GM13976 (cell line): Measurements from ENCODE around the gene KRT13.

Source experiments
- DNase-seq: peaks from one replicate; pipeline ENCODE4 v3.0.0; 2012; ENCODE audit warnings: low spot score
- CTCF ChIP-seq: IDR thresholded peaks from 2 replicates; pipeline ENCODE4 v1.5.1; 2012; ENCODE audit warnings: borderline replicate concordance, mild to moderate bottlenecking; ENCODE audit not compliant: insufficient read depth; ENCODE audit errors: extremely low read depth, missing control alignments, control extremely low read depth
- in situ Hi-C: fragments of 300-500 bp; cut with MboI; formaldehyde crosslinking; loops from one replicate; pipeline ENCODE4 v1.12.0; 2022; ENCODE audit warnings: low sequenced_read_pairs, mixed read lengths, inconsistent platforms; ENCODE audit not compliant: unreplicated experiment

KRT13 gene

GRCh38 chr17:41548844-41549595, 43.6 kb upstream of the KRT13 start:
- in situ Hi-C loops = loop anchor here (10.0 kb wide), 2 partner anchors 116 to 644 kb away; no protein-coding TSS in a partner anchor

GRCh38 chr17:41547921-41548843, 42.8 kb upstream of the KRT13 start:
- in situ Hi-C loops = loop anchor here (10.0 kb wide), 2 partner anchors 117 to 643 kb away; no protein-coding TSS in a partner anchor
- TF ChIP-seq CTCF = no peak
- no peak for DNase-seq

More at GRCh38 chr17:41548844-41549595, 43.6 kb upstream of the KRT13 start:
- peak; percentile 80 for TF ChIP-seq CTCF
- DNase-seq = peak; percentile 86

GRCh38 chr17:41547378-41547841, 42.0 kb upstream of the KRT13 start:
- DNase-seq = no peak
- in situ Hi-C loops = loop anchor here (10.0 kb wide), 2 partner anchors 117 to 643 kb away; no protein-coding TSS in a partner anchor
- TF ChIP-seq CTCF = no peak

- no peak for DNase-seq
- TF ChIP-seq CTCF = no peak
- in situ Hi-C loops = loop anchor here (10.0 kb wide), 2 partner anchors 118 to 642 kb away; no protein-coding TSS in a partner anchor
Observed at GRCh38 chr17:41546819-41547218, 41.4 kb upstream of the KRT13 start.

GRCh38 chr17:41545829-41546410, 40.5 kb upstream of the KRT13 start:
- no peak for TF ChIP-seq CTCF
- DNase-seq = no peak
- in situ Hi-C loops = loop anchor here (10.0 kb wide), 2 partner anchors 119 to 641 kb away; no protein-coding TSS in a partner anchor

GRCh38 chr17:41544935-41545334, 39.5 kb upstream of the KRT13 start:
- no peak for TF ChIP-seq CTCF
- DNase-seq = no peak
- in situ Hi-C loops = loop anchor here (10.0 kb wide), 2 partner anchors 120 to 640 kb away; no protein-coding TSS in a partner anchor
